Cardiac fibroblast (primary cell): ENCODE data around the gene C1QTNF8.

Source experiments
- DNase-seq, 2 donors: peaks; one replicate each; pipeline versions ENCODE4 v3.0.0 to v3.0.0-alpha.2; 2010; ENCODE audit warnings: low read depth in 2 of 2
- H3K4me3 ChIP-seq, 2 donors: replicated peaks in 1 of 2; 1 replicate in 1 of 2; 2 replicates in 1 of 2; pipeline ENCODE4 v1.5.1; 2011; ENCODE audit warnings: low read depth in 2 of 2, low read length in 2 of 2, mild to moderate bottlenecking in 2 of 2, moderate library complexity in 1 of 2
- CTCF ChIP-seq: IDR thresholded peaks from one replicate; pipeline ENCODE4 v1.5.1; 2011; ENCODE audit warnings: low read depth, mild to moderate bottlenecking, low read length, inconsistent platforms

The C1QTNF8 gene

GRCh38 chr16:1123525-1124230, 27.6 kb upstream of the C1QTNF8 start:
- no peak for TF ChIP-seq CTCF
- no peak overlapping the region for H3K4me3 ChIP-seq
- no peak for DNase-seq

DNA sequence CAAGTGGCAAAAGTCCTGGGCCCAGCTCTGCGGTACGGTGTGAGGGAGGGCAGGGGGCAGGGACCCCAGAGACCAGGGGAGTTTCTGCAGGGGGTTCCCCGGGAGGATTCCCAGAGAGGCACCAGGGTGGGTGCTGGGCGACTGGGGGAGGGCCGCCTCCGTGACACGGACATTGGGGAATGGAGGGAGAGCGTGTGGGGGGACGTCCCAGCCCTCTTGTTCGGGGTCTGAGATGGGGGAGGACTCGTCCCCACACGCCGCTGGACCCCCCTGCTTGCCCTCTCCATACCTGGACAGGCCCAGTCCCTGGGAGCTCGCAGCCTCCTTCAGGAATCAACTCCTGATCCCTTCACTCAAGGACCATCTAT, 26.3 kb upstream of the C1QTNF8 start:
- DNase-seq: no peak
- no peak for TF ChIP-seq CTCF
- no peak overlapping the region for H3K4me3 ChIP-seq

DNA sequence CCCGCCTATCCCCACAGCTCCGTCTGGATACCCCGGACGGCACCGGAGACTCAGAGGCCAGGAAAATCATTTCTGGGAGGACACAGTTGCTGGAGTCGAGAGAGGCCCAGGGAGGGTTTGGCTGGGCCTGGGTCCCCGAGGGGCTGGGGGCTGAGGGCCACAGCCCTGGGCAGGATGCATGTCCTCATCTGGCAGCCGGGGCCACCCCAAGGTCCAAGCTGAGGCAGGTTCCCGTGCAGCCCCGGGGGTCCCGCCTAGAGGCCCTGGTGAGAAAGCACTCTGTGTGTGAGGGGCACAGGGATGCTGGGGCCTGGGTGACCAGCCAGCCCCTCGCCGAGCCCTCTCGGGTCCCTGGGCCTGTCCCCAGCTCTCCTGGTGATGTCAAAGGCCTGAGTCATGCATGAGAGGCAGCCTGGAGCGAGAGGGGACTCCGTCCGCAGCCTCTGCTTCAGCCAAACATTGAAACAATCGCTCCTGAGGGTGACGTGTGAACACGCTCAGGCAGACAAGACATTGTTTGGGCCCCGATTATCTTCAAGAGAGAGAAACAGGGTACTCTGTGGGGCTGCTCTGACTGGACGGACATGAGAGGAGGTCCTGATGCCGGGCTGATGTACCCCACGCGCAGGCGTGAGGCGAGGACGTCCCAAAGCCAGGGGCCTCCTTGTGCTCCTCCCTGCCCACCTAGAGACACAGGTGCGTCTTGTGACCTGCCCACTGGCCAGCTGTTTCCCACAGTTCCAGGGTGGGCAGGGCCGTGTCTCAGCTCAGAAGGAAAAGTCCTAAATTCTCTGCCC, 25.8 kb upstream of the C1QTNF8 start:
- H3K4me3 ChIP-seq: no peak overlapping the region
- no peak for TF ChIP-seq CTCF
- no peak for DNase-seq

DNA sequence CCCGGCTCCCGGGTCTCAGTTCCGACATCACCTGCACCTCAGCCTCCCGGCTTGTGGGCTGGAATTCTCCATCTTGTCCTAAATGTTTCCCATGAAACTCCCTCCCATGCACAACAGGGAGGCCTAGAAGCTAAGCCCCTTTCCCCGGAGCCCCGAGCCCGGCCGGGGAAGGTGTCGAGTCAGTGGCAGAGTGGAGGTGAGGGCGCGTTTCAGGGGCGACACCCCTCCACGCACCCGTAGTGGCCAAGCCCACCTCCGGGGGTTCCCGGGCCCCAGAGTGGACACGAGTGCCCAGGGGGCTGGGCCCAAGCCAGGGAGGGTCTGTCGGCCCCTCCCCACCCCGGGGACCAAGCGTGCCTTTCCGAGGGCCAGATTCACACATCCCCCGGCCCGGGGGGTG, 25.0 kb upstream of the C1QTNF8 start:
- no peak overlapping the region for H3K4me3 ChIP-seq
- no peak for DNase-seq
- TF ChIP-seq CTCF: no peak

DNA sequence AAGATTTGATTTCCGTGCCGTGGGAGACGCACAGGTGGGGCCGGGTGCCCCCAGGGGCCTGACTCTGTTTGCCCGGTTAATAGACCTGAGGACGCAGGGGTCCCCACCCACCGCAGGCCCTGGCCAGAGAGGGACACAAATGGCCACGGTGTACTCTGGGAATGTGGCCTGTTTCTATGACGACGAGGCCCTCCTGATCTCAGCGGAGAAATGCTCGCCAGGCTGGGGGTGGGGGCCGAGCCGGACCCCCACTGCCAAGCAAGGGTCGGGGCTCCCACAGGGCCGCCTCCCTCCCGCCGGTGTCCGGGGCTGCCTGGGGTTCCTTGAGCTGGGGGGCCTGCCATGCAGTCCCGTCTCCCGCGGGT, 24.5 kb upstream of the C1QTNF8 start:
- DNase-seq: no peak
- TF ChIP-seq CTCF: no peak
- H3K4me3 ChIP-seq: no peak overlapping the region

GRCh38 chr16:1119766-1120576, 23.9 kb upstream of the C1QTNF8 start:
- TF ChIP-seq CTCF: no peak
- no peak for DNase-seq
- no peak overlapping the region for H3K4me3 ChIP-seq
